ENCODE measurements around the gene CYP2A6. TPM values are rescaled to one million over a fixed set of nuclear protein-coding genes. Genes with fewer than 3 reads are reported as not detected.
"Not testable (repeated sequence)": the region's sequence is repeated elsewhere in the genome, so short reads cannot be mapped to it uniquely, and the experiment has no call there.

The CYP2A6 gene
- total RNA-seq (0.42 TPM in 1 of 2 replicates, not detected in the other), polyA plus RNA-seq (0.25 TPM in 1 of 2 replicates, not detected in the other)

GRCh38 chr19:40850277-40850676 lies at the start of gene CYP2A6:
Gene CYP2A6, minus strand, starts transcription at chr19:40850447. Its CDS starts 21 bp downstream, at chr19:40850426.
- DNase-seq (ENCODE audit: low read depth in 1 of 2, low spot score in 1 of 2); H3K27me3 ChIP-seq; H3K4me1 ChIP-seq (ENCODE audit: low read depth); H3K9me3 ChIP-seq (ENCODE audit: low read depth); H3K4me3 ChIP-seq; H3K36me3 ChIP-seq; H3K27ac ChIP-seq: not testable (repeated sequence)

GRCh38 chr19:40899964-40900363 lies 49.7 kb upstream of the CYP2A6 start:
- not testable (repeated sequence) for DNase-seq (ENCODE audit: low read depth in 1 of 2, low spot score in 1 of 2); H3K27me3 ChIP-seq; H3K4me3 ChIP-seq; H3K4me1 ChIP-seq (ENCODE audit: low read depth); H3K36me3 ChIP-seq; H3K27ac ChIP-seq; H3K9me3 ChIP-seq (ENCODE audit: low read depth)

GRCh38 chr19:40896843-40897789 lies 46.9 kb upstream of the CYP2A6 start:
- not testable (repeated sequence) for H3K9me3 ChIP-seq (ENCODE audit: low read depth); H3K27me3 ChIP-seq; H3K27ac ChIP-seq; H3K36me3 ChIP-seq; H3K4me3 ChIP-seq; H3K4me1 ChIP-seq (ENCODE audit: low read depth); DNase-seq (ENCODE audit: low read depth in 1 of 2, low spot score in 1 of 2)

- H3K4me1 ChIP-seq (ENCODE audit: low read depth), result no peaks in the 10 kb centered on the region
- no peaks in the 10 kb centered on the region for H3K9me3 ChIP-seq (ENCODE audit: low read depth)
- TF ChIP-seq CTCF (IDR thresholded peaks at IDR 0.05; ENCODE audit: low read depth, low read length), result no peak
- no peaks in the 10 kb centered on the region for H3K27me3 ChIP-seq
- H3K36me3 ChIP-seq, result no peaks in the 10 kb centered on the region
- no peak for DNase-seq (ENCODE audit: low read depth in 1 of 2, low spot score in 1 of 2)
- H3K4me3 ChIP-seq, result no peak overlapping the region
- no peak overlapping the region for H3K27ac ChIP-seq
Measured at GRCh38 chr19:40896418-40896796, 46.2 kb upstream of the CYP2A6 start.

GRCh38 chr19:40893112-40893511 lies 42.9 kb upstream of the CYP2A6 start:
- no peak for TF ChIP-seq CTCF (IDR thresholded peaks at IDR 0.05; ENCODE audit: low read depth, low read length)
- H3K4me1 ChIP-seq (ENCODE audit: low read depth), result no peaks in the 10 kb centered on the region
- H3K27ac ChIP-seq, result no peak overlapping the region
- H3K4me3 ChIP-seq, result no peak overlapping the region
- H3K36me3 ChIP-seq, result no peaks in the 10 kb centered on the region
- H3K27me3 ChIP-seq, result no peaks in the 10 kb centered on the region
- no peak for DNase-seq (ENCODE audit: low read depth in 1 of 2, low spot score in 1 of 2)
- H3K9me3 ChIP-seq (ENCODE audit: low read depth), result no peaks in the 10 kb centered on the region

- peak in 1 of 2 donors; percentile 1 for DNase-seq (ENCODE audit: low read depth in 1 of 2, low spot score in 1 of 2)
- Histone ChIP-seq H3K36me3 (no peaks in the 10 kb centered on the region), H3K27ac (no peak overlapping the region), H3K27me3 (no peaks in the 10 kb centered on the region), H3K4me1 (ENCODE audit: low read depth) (no peaks in the 10 kb centered on the region), H3K4me3 (no peak overlapping the region), H3K9me3 (ENCODE audit: low read depth) (no peaks in the 10 kb centered on the region)
- no peak for TF ChIP-seq CTCF (IDR thresholded peaks at IDR 0.05; ENCODE audit: low read depth, low read length)
Measured at GRCh38 chr19:40889366-40889765, 39.1 kb upstream of the CYP2A6 start.

GRCh38 chr19:40888191-40888590 lies 37.9 kb upstream of the CYP2A6 start:
- no peak for DNase-seq (ENCODE audit: low read depth in 1 of 2, low spot score in 1 of 2)
- no peaks in the 10 kb centered on the region for H3K4me1 ChIP-seq (ENCODE audit: low read depth)
- no peaks in the 10 kb centered on the region for H3K36me3 ChIP-seq
- no peaks in the 10 kb centered on the region for H3K9me3 ChIP-seq (ENCODE audit: low read depth)
- TF ChIP-seq CTCF (IDR thresholded peaks at IDR 0.05; ENCODE audit: low read depth, low read length), result no peak
- H3K27ac ChIP-seq, result no peak overlapping the region
- H3K27me3 ChIP-seq, result no peaks in the 10 kb centered on the region
- no peak overlapping the region for H3K4me3 ChIP-seq

- DNase-seq (ENCODE audit: low read depth in 1 of 2, low spot score in 1 of 2); H3K27me3 ChIP-seq; H3K36me3 ChIP-seq; H3K9me3 ChIP-seq (ENCODE audit: low read depth); H3K27ac ChIP-seq; H3K4me1 ChIP-seq (ENCODE audit: low read depth); H3K4me3 ChIP-seq: not testable (repeated sequence)
Measured at GRCh38 chr19:40884187-40884931, 34.1 kb upstream of the CYP2A6 start.

GRCh38 chr19:40882062-40882461 lies 31.8 kb upstream of the CYP2A6 start, which contains the start of gene CYP2A7:
Gene CYP2A7, minus strand, starts transcription at chr19:40882231. Its CDS starts 21 bp downstream, at chr19:40882210.
- not testable (repeated sequence) for H3K36me3 ChIP-seq; H3K27ac ChIP-seq; H3K9me3 ChIP-seq (ENCODE audit: low read depth); DNase-seq (ENCODE audit: low read depth in 1 of 2, low spot score in 1 of 2); H3K4me3 ChIP-seq; H3K27me3 ChIP-seq; H3K4me1 ChIP-seq (ENCODE audit: low read depth)
